ENCODE measurements around the gene FKBP14.

Gene FKBP14

GRCh38 chr7:29995652-29996051 is 30.9 kb downstream of the FKBP14 start:
- Mint-ChIP-seq H3K27ac (no peak overlapping the region), H3K36me3 (ENCODE audit: insufficient read depth) (no peaks in the 10 kb centered on the region), H3K9me3 (peaks cover 2 to 7% of the 10 kb centered on the region in 2 donors), H3K27me3 (peaks cover 53 to 62% of the 10 kb centered on the region in 2 donors), H3K4me3 (no peak overlapping the region), H3K4me1 (ENCODE audit: low read depth in 2 of 2) (no peaks in the 10 kb centered on the region)
- no peak for DNase-seq
- ATAC-seq (replicated peaks): no peak

GRCh38 chr7:29993140-29993539 is 33.4 kb downstream of the FKBP14 start:
- no peak overlapping the region for H3K27ac Mint-ChIP-seq

GRCh38 chr7:29991937-29992336 is 34.6 kb downstream of the FKBP14 start:
- Mint-ChIP-seq H3K27me3 (peaks cover 53 to 56% of the 10 kb centered on the region in 2 donors), H3K27ac (no peak overlapping the region), H3K9me3 (peaks cover 2 to 7% of the 10 kb centered on the region in 2 donors), H3K4me1 (ENCODE audit: low read depth in 2 of 2) (peaks cover 3 to 17% of the 10 kb centered on the region in 2 donors), H3K4me3 (no peak overlapping the region), H3K36me3 (ENCODE audit: insufficient read depth) (peaks cover 3% of the 10 kb centered on the region)
- ATAC-seq (replicated peaks) (no peak), DNase-seq (no peak)

More at GRCh38 chr7:29993140-29993539, 33.4 kb downstream of the FKBP14 start:
- H3K27me3 Mint-ChIP-seq: peaks cover 48 to 53% of the 10 kb centered on the region in 2 donors
- DNase-seq (no peak), ATAC-seq (replicated peaks) (no peak)
- H3K4me1 Mint-ChIP-seq (ENCODE audit: low read depth in 2 of 2): peaks cover 3 to 9% of the 10 kb centered on the region in 2 donors
- peaks cover 3% of the 10 kb centered on the region for H3K36me3 Mint-ChIP-seq (ENCODE audit: insufficient read depth)
- H3K4me3 Mint-ChIP-seq: no peak overlapping the region
- peaks cover 2 to 7% of the 10 kb centered on the region in 2 donors for H3K9me3 Mint-ChIP-seq

GRCh38 chr7:29990931-29991330 is 35.6 kb downstream of the FKBP14 start:
- H3K9me3 Mint-ChIP-seq: no peaks in the 10 kb centered on the region
- no peak overlapping the region for H3K27ac Mint-ChIP-seq
- peaks cover 49 to 52% of the 10 kb centered on the region in 2 donors for H3K27me3 Mint-ChIP-seq
- ATAC-seq (replicated peaks) (no peak), DNase-seq (no peak)
- H3K4me3 Mint-ChIP-seq: peak overlapping the region; percentile 42 to 65
- peaks cover 3 to 17% of the 10 kb centered on the region in 2 donors for H3K4me1 Mint-ChIP-seq (ENCODE audit: low read depth in 2 of 2)
- peaks cover 3% of the 10 kb centered on the region for H3K36me3 Mint-ChIP-seq (ENCODE audit: insufficient read depth)

- Mint-ChIP-seq H3K4me3 (peak within 1 kb of the TSS; percentile 65 to 87), H3K4me1 (ENCODE audit: low read depth in 2 of 2) (peaks cover 3 to 20% of the 10 kb centered on the region in 2 donors), H3K36me3 (ENCODE audit: insufficient read depth) (peaks cover 3% of the 10 kb centered on the region), H3K9me3 (no peaks in the 10 kb centered on the region), H3K27ac (peak within 1 kb of the TSS in 1 of 2 donors; percentile 92), H3K27me3 (peaks cover 55 to 61% of the 10 kb centered on the region in 2 donors)
- peak in 2 of 3 experiments; percentile 4 to 18 for DNase-seq
- peak; percentile 46 for ATAC-seq (replicated peaks)
Measured at GRCh38 chr7:29989257-29989995, 37.1 kb downstream of the FKBP14 start, which contains the start of gene SCRN1. TSS of gene SCRN1 (minus strand) at chr7:29989801. CDS start at chr7:29969067, 20,734 bp downstream.

GRCh38 chr7:29988424-29989256 is 37.9 kb downstream of the FKBP14 start:
- no peaks in the 10 kb centered on the region for H3K9me3 Mint-ChIP-seq
- peaks cover 3% of the 10 kb centered on the region for H3K36me3 Mint-ChIP-seq (ENCODE audit: insufficient read depth)
- H3K4me1 Mint-ChIP-seq (ENCODE audit: low read depth in 2 of 2): peaks cover 3 to 20% of the 10 kb centered on the region in 2 donors
- peak overlapping the region; percentile 65 to 87 for H3K4me3 Mint-ChIP-seq
- peaks cover 58 to 61% of the 10 kb centered on the region in 2 donors for H3K27me3 Mint-ChIP-seq
- peak; percentile 71 for ATAC-seq (replicated peaks)
- peak in 2 of 3 experiments; percentile 20 to 25 for DNase-seq
- H3K27ac Mint-ChIP-seq: peak overlapping the region in 1 of 2 donors; percentile 92

- DNase-seq (no peak), ATAC-seq (replicated peaks) (no peak)
- H3K9me3 Mint-ChIP-seq: no peaks in the 10 kb centered on the region
- peak overlapping the region in 1 of 2 donors; percentile 92 for H3K27ac Mint-ChIP-seq
- H3K36me3 Mint-ChIP-seq (ENCODE audit: insufficient read depth): peaks cover 4% of the 10 kb centered on the region
- H3K4me3 Mint-ChIP-seq: peak overlapping the region; percentile 65 to 87
- peaks cover 3 to 20% of the 10 kb centered on the region in 2 donors for H3K4me1 Mint-ChIP-seq (ENCODE audit: low read depth in 2 of 2)
- H3K27me3 Mint-ChIP-seq: peaks cover 61% of the 10 kb centered on the region in 2 donors
Measured at GRCh38 chr7:29987811-29988317, 38.6 kb downstream of the FKBP14 start.

GRCh38 chr7:29987083-29987482 is 39.4 kb downstream of the FKBP14 start:
- Mint-ChIP-seq H3K4me3 (peak overlapping the region in 1 of 2 donors; percentile 87), H3K27me3 (peaks cover 57% of the 10 kb centered on the region in 2 donors), H3K4me1 (ENCODE audit: low read depth in 2 of 2) (peaks cover 3 to 20% of the 10 kb centered on the region in 2 donors), H3K36me3 (ENCODE audit: insufficient read depth) (peaks cover 6% of the 10 kb centered on the region), H3K9me3 (no peaks in the 10 kb centered on the region), H3K27ac (no peak overlapping the region)
- no peak for DNase-seq
- no peak for ATAC-seq (replicated peaks)

- H3K36me3 Mint-ChIP-seq (ENCODE audit: insufficient read depth): peaks cover 4% of the 10 kb centered on the region
- H3K4me1 Mint-ChIP-seq (ENCODE audit: low read depth in 2 of 2): no peaks in the 10 kb centered on the region
- no peak overlapping the region for H3K27ac Mint-ChIP-seq
- H3K9me3 Mint-ChIP-seq: no peaks in the 10 kb centered on the region
- DNase-seq (no peak), ATAC-seq (replicated peaks) (no peak)
- no peak overlapping the region for H3K4me3 Mint-ChIP-seq
- H3K27me3 Mint-ChIP-seq: peaks cover 2 to 40% of the 10 kb centered on the region in 2 donors
Measured at GRCh38 chr7:29980151-29980550, 46.4 kb downstream of the FKBP14 start.

GRCh38 chr7:29977886-29978651 is 48.4 kb downstream of the FKBP14 start:
- no peaks in the 10 kb centered on the region for H3K9me3 Mint-ChIP-seq
- H3K27ac Mint-ChIP-seq: no peak overlapping the region
- ATAC-seq (replicated peaks): peak; percentile 45
- DNase-seq: no peak
- H3K36me3 Mint-ChIP-seq (ENCODE audit: insufficient read depth): peaks cover 4% of the 10 kb centered on the region
- no peak overlapping the region for H3K4me3 Mint-ChIP-seq
- peaks cover 0 to 39% of the 10 kb centered on the region in 2 donors for H3K27me3 Mint-ChIP-seq
- peaks cover 0 to 3% of the 10 kb centered on the region in 2 donors for H3K4me1 Mint-ChIP-seq (ENCODE audit: low read depth in 2 of 2)

GRCh38 chr7:29976673-29977415 is 49.7 kb downstream of the FKBP14 start:
- ATAC-seq (replicated peaks) (no peak), DNase-seq (no peak)
- H3K4me3 Mint-ChIP-seq: no peak overlapping the region
- peaks cover 0 to 3% of the 10 kb centered on the region in 2 donors for H3K4me1 Mint-ChIP-seq (ENCODE audit: low read depth in 2 of 2)
- H3K27me3 Mint-ChIP-seq: peaks cover 3 to 38% of the 10 kb centered on the region in 2 donors
- H3K36me3 Mint-ChIP-seq (ENCODE audit: insufficient read depth): no peaks in the 10 kb centered on the region
- no peaks in the 10 kb centered on the region for H3K9me3 Mint-ChIP-seq
- H3K27ac Mint-ChIP-seq: no peak overlapping the region

GRCh38 chr7:29976266-29976665 is 50.2 kb downstream of the FKBP14 start:
- H3K4me1 Mint-ChIP-seq (ENCODE audit: low read depth in 2 of 2): peaks cover 0 to 3% of the 10 kb centered on the region in 2 donors
- H3K9me3 Mint-ChIP-seq: no peaks in the 10 kb centered on the region

More at GRCh38 chr7:29976266-29976665, 50.2 kb downstream of the FKBP14 start:
- DNase-seq (no peak), ATAC-seq (replicated peaks) (no peak)
- Mint-ChIP-seq H3K36me3 (ENCODE audit: insufficient read depth) (no peaks in the 10 kb centered on the region), H3K4me3 (no peak overlapping the region), H3K27me3 (peaks cover 9 to 42% of the 10 kb centered on the region in 2 donors), H3K27ac (no peak overlapping the region)

Measured in effector memory CD8-positive, alpha-beta T cell (primary cell).